Body of pancreas (tissue), 4 donors: ENCODE results near the gene ENOX2. TPM values are rescaled to one million over a fixed set of nuclear protein-coding genes. Genes with fewer than 3 reads are reported as not detected.
A peak's percentile ranks its signal among the peaks of the same experiment; 100 is the strongest.

Experiments
- ATAC-seq: fragments of 150-250 bp; one replicate; pipeline ENCODE4 v1.9.1; 2016
- DNase-seq, 4 donors: peaks; one replicate each; pipeline ENCODE4 v3.0.0-alpha.2; 2019
- H3K27ac ChIP-seq, 4 donors: fragments of 200-600 bp; sonication (generic); 1 replicate in 3 of 4; 2 replicates in 1 of 4; pipeline versions ENCODE4 v1.5.1 to v1.6.1; 2016 to 2019; ENCODE audit warnings: mild to moderate bottlenecking in 1 of 4, mixed read lengths in 1 of 4, moderate library complexity in 1 of 4
- H3K27me3 ChIP-seq, 2 donors: fragments of 200-600 bp; sonication (generic); one replicate each; pipeline ENCODE4 v1.6.0; 2016; ENCODE audit warnings: mild to moderate bottlenecking in 1 of 2
- H3K36me3 ChIP-seq, 2 donors: fragments of 200-600 bp; sonication (generic); replicated peaks in 1 of 2; 2 replicates each; pipeline ENCODE4 v1.5.1; 2016; ENCODE audit warnings: low read depth in 2 of 2; ENCODE audit not compliant: insufficient read depth in 1 of 2
- H3K4me1 ChIP-seq: fragments of 200-600 bp; sonication (generic); one replicate; pipeline ENCODE4 v1.6.0; 2016
- H3K4me3 ChIP-seq, 2 donors: fragments of 200-600 bp; sonication (generic); 1 replicate in 1 of 2; 2 replicates in 1 of 2; pipeline ENCODE4 v1.5.1; 2016 to 2019
- H3K9me3 ChIP-seq, 3 donors: fragments of 200-600 bp; sonication (generic); 1 replicate in 2 of 3; 2 replicates in 1 of 3; pipeline ENCODE4 v1.5.1; 2016
- CTCF ChIP-seq, 7 experiments: fragments of 450-650 bp in 4 of 7; fragments of 200-600 bp in 3 of 7; sonication (generic) in 3 of 7; IDR thresholded peaks; one replicate each; pipeline ENCODE4 v1.5.1; 2016 to 2019; ENCODE audit warnings: antibody characterized with exemption in 7 of 7
- POLR2A ChIP-seq, 3 donors: fragments of 450-650 bp; IDR thresholded peaks; one replicate each; pipeline ENCODE4 v1.6.1; 2016; ENCODE audit warnings: antibody characterized with exemption in 3 of 3, mild to moderate bottlenecking in 2 of 3
- WGBS, 2 donors: methylation state at CpG; one replicate each; pipeline ENCODE4 v1.1.5; 2017; 5-methylcytosine and 5-hydroxymethylcytosine counted together
- intact Hi-C: fragments of 100-400 bp; cut with DNase I; formaldehyde crosslinking; loops from one replicate; pipeline ENCODE4 v1.15.1; 2023
- total RNA-seq, 2 donors: library from RNA; depleted of rRNA; stranded (reverse); fragments of >200 nt; gene quantifications; one replicate each; pipeline ENCODE4 v1.1.0, GENCODE V29; 2016

ENOX2 gene
- total RNA-seq, 2 donors from 2014 or later, result 7.9 to 9.1 TPM

DNA sequence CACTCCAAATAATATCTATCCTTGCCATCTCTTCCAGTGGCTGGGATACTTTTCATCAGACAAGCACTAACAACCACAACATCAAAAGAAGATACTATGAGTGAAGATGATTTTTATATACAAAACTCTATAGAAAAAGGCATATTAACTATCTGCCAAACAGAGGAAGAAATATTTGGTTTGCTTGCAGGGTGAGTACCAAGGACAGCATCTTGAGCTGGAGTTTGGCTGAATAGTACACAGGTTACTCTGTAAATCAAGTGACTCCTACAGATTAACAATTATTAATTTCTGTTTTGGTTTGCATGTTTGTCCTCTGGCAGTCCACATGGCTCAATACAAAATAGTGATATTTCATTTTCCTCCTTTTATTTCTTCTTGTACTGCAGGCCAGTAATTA is 253.3 kb downstream of the ENOX2 start:
- H3K4me3 ChIP-seq, result no peak overlapping the region
- intact Hi-C loops, result no loop called here
- H3K36me3 ChIP-seq, result no peaks in the 10 kb centered on the region
- H3K27ac ChIP-seq, result no peak overlapping the region
- no peaks in the 10 kb centered on the region for H3K27me3 ChIP-seq
- no peaks in the 10 kb centered on the region for H3K4me1 ChIP-seq
- no peak for ATAC-seq
- TF ChIP-seq CTCF (IDR thresholded peaks at IDR 0.05), result no peak
- TF ChIP-seq POLR2A (IDR thresholded peaks at IDR 0.05), result no peak
- DNase-seq, result no peak
- no peaks in the 10 kb centered on the region for H3K9me3 ChIP-seq

GRCh38 chrX:130647468-130647867 is 255.5 kb downstream of the ENOX2 start:
- Histone ChIP-seq H3K27me3 (no peaks in the 10 kb centered on the region), H3K4me1 (no peaks in the 10 kb centered on the region), H3K36me3 (no peaks in the 10 kb centered on the region), H3K27ac (no peak overlapping the region), H3K9me3 (no peaks in the 10 kb centered on the region), H3K4me3 (no peak overlapping the region)
- no peak for ATAC-seq
- DNase-seq, result no peak
- TF ChIP-seq POLR2A (IDR thresholded peaks at IDR 0.05) (no peak), CTCF (IDR thresholded peaks at IDR 0.05) (no peak)
- 100% methylated on average over 1 of the region's 1 CpG for WGBS, 2 donors
- intact Hi-C loops, result no loop called here

- TF ChIP-seq POLR2A (IDR thresholded peaks at IDR 0.05) (no peak), CTCF (IDR thresholded peaks at IDR 0.05) (no peak)
- 84 to 93% methylated on average over 2 to 5 of the region's 9 CpGs for WGBS, 2 donors
- Histone ChIP-seq H3K36me3 (no peaks in the 10 kb centered on the region), H3K4me3 (no peak overlapping the region), H3K4me1 (no peaks in the 10 kb centered on the region), H3K9me3 (no peaks in the 10 kb centered on the region), H3K27ac (no peak overlapping the region), H3K27me3 (no peaks in the 10 kb centered on the region)
- ATAC-seq, result no peak
- DNase-seq, result peak in 1 of 4 donors; percentile 7
- intact Hi-C loops, result no loop called here
Observed at GRCh38 chrX:130645955-130646583, 256.9 kb downstream of the ENOX2 start.

DNA sequence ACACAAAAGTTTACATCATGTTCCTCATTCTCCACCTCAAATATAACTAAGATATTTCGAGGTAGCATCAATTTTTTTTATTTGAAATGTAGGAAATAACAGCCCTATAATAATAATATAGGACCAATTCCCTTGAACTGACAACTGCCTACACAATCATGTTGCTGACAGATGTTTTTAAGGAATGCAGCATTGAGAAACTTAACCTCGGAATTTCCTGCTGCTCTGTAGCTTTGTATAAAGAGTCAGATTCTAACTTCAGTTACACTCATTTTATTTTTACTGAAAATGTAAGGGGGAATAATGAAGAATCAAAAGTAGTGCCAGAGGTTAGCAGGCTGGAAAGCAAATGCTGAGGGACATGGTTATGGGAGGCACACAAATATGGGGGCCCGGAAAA is 265.4 kb downstream of the ENOX2 start:
- intact Hi-C loops, result no loop called here
- 77 to 81% methylated on average over 3 of the region's 3 CpGs for WGBS, 2 donors
- TF ChIP-seq CTCF (IDR thresholded peaks at IDR 0.05) (no peak), POLR2A (IDR thresholded peaks at IDR 0.05) (no peak)

DNA sequence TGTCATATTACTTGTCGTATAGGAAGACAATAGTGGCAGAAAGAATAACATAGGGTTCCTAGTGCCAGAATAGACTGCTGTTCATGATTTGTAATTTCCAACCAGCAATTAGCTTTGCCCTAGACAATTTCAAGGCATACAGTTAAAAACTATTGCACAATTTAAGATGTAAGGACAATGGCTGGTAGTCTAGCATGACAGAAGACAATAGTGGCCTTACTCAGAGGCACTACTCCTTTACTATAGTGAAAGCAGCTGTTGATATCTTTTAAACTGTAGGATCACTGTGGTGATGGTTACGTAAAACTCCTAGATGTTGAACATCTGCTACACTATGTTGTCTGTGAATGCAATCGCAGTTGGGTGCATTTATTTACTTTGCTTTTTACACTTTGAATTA is 266.7 kb downstream of the ENOX2 start:
- no peaks in the 10 kb centered on the region for H3K36me3 ChIP-seq
- no peaks in the 10 kb centered on the region for H3K27me3 ChIP-seq
- H3K4me3 ChIP-seq, result no peak overlapping the region
- intact Hi-C loops, result no loop called here
- no peaks in the 10 kb centered on the region for H3K9me3 ChIP-seq
- WGBS, 2 donors, result 95% methylated on average over 3 of the region's 3 CpGs
- no peak for TF ChIP-seq POLR2A (IDR thresholded peaks at IDR 0.05)
- no peak for TF ChIP-seq CTCF (IDR thresholded peaks at IDR 0.05)
- H3K27ac ChIP-seq, result no peak overlapping the region
- DNase-seq (no peak), ATAC-seq (no peak)
- H3K4me1 ChIP-seq, result no peaks in the 10 kb centered on the region

More for the DNA sequence above, 265.4 kb downstream of the ENOX2 start:
- Histone ChIP-seq H3K27me3 (no peaks in the 10 kb centered on the region), H3K4me1 (no peaks in the 10 kb centered on the region), H3K27ac (no peak overlapping the region), H3K9me3 (no peaks in the 10 kb centered on the region), H3K4me3 (no peak overlapping the region), H3K36me3 (no peaks in the 10 kb centered on the region)
- ATAC-seq (no peak), DNase-seq (no peak)
